HG03571 (cell line): ENCODE results near the gene ADI1.

ENCODE experiments used
- ATAC-seq: cut with Tn5 transposase; IDR thresholded peaks from one replicate; pipeline ENCODE4 v1.9.1; 2021; ENCODE audit not compliant: unreplicated experiment

The ADI1 gene

GRCh38 chr2:3481736-3482362 is 37.5 kb downstream of the ADI1 start:
- ATAC-seq, result no peak

DNA sequence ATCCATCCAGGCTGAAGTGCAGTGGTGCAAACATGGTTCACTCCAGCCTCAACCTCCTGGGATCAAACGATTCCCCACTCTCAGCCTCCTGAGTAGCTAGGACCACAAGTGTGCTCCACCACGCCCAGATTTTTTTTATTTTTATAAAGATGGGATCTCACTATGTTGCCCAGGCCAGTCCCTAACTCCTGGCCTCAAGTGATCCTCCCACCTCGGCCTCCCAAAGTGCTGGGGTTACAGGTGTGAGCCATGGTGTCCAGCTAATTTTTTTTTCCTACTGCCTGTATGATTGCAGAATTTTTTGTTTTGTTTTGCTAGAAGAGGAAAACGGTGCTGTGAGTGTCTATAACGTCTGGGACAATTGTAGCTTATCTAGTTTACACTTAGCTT is 38.3 kb downstream of the ADI1 start:
- no peak for ATAC-seq

DNA sequence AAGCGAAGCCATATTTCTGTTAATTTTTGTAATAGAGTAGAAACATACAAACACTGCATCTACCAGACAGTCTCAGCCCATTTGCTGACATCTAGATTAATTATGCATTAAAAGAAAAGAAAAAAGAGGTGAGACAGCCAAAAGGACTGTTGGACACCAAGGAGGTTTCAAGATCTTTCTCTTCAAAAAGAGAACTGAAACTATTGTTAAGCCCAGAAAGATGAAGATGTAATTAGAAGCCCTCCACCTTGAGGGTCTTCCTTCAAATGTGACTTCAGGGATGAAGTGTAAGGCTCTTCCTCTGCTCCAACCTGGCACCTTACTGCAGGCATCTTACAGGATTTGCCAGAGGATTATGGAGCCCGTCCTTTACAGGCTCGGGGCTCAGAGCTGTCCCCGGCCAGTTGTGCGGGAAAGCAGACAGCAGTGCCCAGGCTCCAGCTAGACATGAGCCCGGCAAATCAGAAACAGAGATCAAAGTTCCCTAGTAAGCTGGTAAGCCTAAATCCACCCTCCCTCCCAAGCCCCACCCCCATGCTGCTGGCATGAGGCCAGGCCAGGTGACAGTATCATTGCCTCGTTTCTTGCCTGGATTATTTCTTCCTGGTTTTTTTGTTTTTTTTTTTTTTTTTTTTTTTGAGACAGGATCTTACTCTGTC is 38.9 kb downstream of the ADI1 start:
- ATAC-seq, result no peak

DNA sequence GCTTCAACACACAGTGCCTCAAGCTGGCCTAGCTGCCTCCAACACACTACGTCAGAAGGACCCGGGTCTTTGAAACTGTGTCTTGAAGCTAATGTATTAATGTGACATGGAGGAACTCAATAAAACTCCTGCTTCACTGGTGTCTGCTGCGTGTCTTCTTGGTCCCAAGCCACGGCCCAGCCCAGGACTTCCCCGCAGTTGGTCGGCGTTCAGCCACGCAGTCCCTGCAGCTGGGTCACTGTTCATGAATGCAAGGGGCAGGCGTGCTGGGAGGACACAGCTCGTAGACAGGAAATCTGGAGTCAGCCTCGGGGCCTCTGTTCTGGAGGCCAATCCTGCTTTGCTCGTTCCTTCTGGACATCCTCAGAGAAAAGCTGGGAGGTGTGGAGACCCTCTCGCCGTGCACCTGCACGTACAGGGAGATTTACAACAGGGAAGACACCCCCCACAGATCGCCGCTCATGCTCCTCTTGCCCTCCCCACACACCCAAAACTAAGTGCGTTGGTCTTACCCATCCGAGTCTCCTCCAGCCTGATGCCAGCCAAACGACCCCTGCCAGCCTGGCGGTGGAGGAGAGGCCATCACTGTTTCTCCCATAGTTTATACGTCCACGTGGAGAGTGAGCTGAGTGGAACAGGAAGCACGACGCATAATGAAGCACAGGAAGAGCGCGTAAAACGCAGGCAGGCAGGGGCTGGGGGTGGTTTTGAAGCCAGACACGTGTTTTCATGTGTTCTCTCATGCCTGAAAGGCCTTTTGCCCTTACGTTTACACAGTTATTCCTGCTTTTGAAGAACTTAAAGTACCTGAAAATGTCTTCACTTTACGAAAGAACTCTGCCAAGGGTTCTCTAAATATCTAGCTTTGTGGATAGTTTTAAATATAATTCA is 39.7 kb downstream of the ADI1 start:
- ATAC-seq, result no peak

DNA sequence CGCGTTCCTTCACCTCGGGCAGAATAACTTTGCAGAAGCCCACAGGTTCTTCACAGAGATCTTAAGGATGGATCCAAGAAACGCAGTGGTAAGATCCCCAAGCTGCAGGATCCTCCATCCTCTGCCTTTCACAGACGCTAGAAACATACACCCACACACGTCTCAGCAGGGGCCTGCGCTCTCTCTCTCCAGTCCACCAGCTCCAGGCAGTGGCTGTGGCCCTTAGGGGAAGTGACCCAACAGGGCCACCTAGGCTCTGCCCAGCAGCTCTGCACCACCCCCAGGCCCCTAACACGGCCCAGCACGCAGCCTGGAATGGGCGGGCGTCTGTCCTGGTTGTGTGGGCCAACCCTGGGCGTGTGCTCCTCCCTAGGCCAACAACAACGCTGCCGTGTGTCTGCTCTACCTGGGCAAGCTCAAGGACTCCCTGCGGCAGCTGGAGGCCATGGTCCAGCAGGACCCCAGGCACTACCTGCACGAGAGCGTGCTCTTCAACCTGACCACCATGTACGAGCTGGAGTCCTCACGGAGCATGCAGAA is 40.4 kb downstream of the ADI1 start:
- no peak for ATAC-seq

- ATAC-seq, result no peak
Measured at GRCh38 chr2:3476985-3477327, 42.4 kb downstream of the ADI1 start.

- no peak for ATAC-seq
Measured at GRCh38 chr2:3476321-3476984, 42.9 kb downstream of the ADI1 start.

GRCh38 chr2:3475771-3476170 is 43.6 kb downstream of the ADI1 start:
- no peak for ATAC-seq

GRCh38 chr2:3472966-3473365 is 46.4 kb downstream of the ADI1 start:
- no peak for ATAC-seq

DNA sequence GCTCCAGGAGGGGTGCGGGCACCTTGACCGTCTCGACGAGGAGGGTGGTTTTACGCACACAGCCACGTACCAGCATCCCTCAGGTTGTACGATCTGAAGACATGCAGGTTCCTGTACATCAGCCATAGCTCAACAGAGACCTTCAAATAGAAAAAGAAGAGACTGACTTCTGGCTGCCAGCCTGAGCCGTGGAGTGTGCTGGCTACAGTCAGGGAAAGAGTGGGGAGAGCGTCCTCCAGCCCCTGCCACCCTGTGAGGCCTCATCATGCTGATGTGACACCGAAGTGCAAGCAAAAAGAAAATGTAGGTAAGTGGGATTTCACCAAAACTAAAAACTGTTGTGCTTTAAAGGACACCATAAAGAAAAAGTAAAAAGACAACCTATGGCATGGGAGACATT is 47.0 kb downstream of the ADI1 start:
- ATAC-seq, result no peak

- ATAC-seq, result no peak
Measured at GRCh38 chr2:3470856-3471737, 48.2 kb downstream of the ADI1 start.

GRCh38 chr2:3470166-3470651 is 49.1 kb downstream of the ADI1 start:
- ATAC-seq, result no peak

DNA sequence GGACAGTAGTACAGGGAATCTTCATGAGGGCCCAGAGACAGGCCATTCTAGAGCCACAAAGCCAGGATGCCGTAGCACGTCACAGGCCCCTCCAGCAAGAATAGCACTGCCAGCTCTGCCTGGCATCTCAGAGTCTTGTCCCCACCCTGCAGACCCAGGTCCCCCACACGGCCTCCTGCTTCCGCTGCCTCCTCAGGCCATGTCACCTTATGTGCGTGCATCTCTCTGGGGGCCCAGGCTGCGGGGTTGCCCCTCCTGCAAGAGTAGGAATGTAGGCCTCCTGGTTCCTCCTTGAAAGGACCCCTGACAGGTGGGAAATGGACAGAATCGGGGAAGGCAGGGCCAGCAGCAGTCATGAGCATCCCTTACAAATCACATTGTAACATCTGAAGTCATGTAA is 49.8 kb downstream of the ADI1 start:
- ATAC-seq, result no peak

DNA sequence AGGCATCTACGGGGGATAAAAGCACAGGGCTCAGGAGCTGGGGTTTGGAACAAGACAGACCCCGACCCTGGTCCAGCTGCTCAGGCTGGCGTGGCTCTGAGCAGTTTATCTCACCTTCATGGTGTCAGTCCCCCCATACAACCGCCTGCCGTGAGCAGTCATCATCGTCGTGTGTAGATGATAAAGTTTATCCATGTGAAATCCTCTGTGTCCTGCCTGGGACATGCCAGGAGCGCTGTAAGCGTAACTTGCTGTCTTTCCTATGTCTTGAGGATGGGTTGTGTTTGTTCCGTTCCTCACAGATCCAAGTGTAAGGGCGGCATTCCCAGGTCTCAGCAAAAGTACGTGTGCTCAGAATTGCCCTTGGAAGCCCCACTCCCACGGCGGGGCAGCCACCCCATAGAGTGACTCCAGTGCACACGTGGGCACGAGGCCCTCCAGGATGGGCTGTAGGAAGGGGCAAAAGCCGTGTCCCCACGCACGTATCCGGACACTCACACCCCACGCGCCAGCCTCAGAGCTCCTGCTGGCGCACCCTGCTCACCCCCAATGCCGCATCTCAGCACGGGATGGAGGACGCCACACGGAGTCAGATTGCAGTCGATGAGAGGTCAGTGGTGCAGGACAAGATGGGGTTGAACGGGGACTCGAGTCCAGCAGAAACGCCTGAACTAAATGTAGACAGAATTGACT is 50.9 kb downstream of the ADI1 start:
- no peak for ATAC-seq

- ATAC-seq, result no peak
Measured at GRCh38 chr2:3467654-3468053, 51.7 kb downstream of the ADI1 start.

DNA sequence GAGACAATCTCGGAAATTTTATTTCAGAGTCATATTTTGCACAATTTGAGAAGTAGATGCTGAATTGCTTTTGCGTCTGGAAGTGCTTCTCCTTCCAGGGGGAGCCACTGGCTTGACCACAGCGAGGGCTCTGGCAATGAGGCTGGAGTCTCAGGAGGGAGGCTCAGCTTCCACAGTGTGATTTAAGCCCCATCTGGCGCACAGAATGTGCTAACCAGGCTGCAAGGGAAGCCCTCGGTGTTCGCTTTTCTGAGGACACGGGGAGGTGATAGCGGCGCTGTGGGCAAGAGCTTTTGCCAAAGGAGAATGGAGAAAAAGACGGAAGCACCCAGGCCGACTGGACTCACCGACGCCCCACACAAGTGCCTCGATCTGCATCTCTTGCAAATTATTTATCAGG is 52.4 kb downstream of the ADI1 start:
- no peak for ATAC-seq

DNA sequence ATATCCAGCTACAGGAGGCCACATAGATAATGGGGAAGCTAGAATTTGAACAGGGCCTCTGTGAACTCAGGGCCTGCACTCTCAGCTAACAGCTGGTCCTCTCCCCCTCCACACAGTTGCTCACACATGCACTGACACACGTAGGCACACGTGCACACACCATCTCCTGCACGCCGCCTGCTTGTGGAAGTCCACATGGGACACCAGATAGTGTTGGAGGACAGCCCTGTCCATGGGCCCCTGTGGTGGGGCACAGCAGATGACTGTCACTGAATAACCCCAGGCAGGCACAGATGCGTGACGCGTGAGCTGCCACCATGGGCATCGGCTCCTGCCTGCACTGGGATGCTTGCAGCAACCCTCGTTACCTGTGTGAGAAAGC is 52.9 kb downstream of the ADI1 start:
- no peak for ATAC-seq

GRCh38 chr2:3465844-3466481 is 53.4 kb downstream of the ADI1 start:
- ATAC-seq, result no peak

GRCh38 chr2:3465328-3465727 is 54.0 kb downstream of the ADI1 start:
- ATAC-seq, result no peak
